Fibroblast of the aortic adventitia (primary cell): ENCODE data around the gene USP31. TPM values are rescaled to one million over a fixed set of nuclear protein-coding genes. Genes with fewer than 3 reads are reported as not detected.
A peak's percentile ranks its signal among the peaks of the same experiment; 100 is the strongest.

Source experiments
- DNase-seq: peaks from one replicate; pipeline ENCODE4 v3.0.0-alpha.2; 2010; ENCODE audit warnings: low read depth
- H3K4me3 ChIP-seq: 2 replicates; pipeline ENCODE4 v1.5.1; 2011; ENCODE audit warnings: low read depth, mild to moderate bottlenecking, control low read depth, low read length, moderate library complexity
- CTCF ChIP-seq: IDR thresholded peaks from 2 replicates; pipeline ENCODE4 v1.5.1; 2011; ENCODE audit warnings: mild to moderate bottlenecking, low read length, control low read depth, inconsistent platforms; ENCODE audit not compliant: insufficient read depth
- total RNA-seq: library from RNA; depleted of rRNA; stranded (reverse); fragments of >200 nt; gene quantifications from 2 replicates; pipeline ENCODE4 v1.2.3, GENCODE V29; 2012; ENCODE audit warnings: low replicate concordance

Gene USP31
- total RNA-seq, 1 donor: 9.0 TPM

GRCh38 chr16:23121024-23121423 lies 28.2 kb downstream of the USP31 start:
- DNase-seq: peak; percentile 49
- H3K4me3 ChIP-seq: peak overlapping the region; percentile 7
- TF ChIP-seq CTCF: no peak

- no peak overlapping the region for H3K4me3 ChIP-seq
- no peak for DNase-seq
- TF ChIP-seq CTCF: no peak
Observed at GRCh38 chr16:23120562-23120961, 28.7 kb downstream of the USP31 start.

- no peak for TF ChIP-seq CTCF
- peak; percentile 77 for DNase-seq
- H3K4me3 ChIP-seq: no peak overlapping the region
Observed at GRCh38 chr16:23119570-23119969, 29.7 kb downstream of the USP31 start.

GRCh38 chr16:23114131-23114904 lies 34.9 kb downstream of the USP31 start:
- H3K4me3 ChIP-seq: no peak overlapping the region
- TF ChIP-seq CTCF: no peak

GRCh38 chr16:23113185-23113584 lies 36.1 kb downstream of the USP31 start:
- no peak for TF ChIP-seq CTCF
- no peak for DNase-seq
- no peak overlapping the region for H3K4me3 ChIP-seq

More at GRCh38 chr16:23114131-23114904, 34.9 kb downstream of the USP31 start:
- no peak for DNase-seq

- no peak overlapping the region for H3K4me3 ChIP-seq
Observed at GRCh38 chr16:23110257-23110899, 38.9 kb downstream of the USP31 start.

More at GRCh38 chr16:23110257-23110899, 38.9 kb downstream of the USP31 start:
- DNase-seq: no peak
- TF ChIP-seq CTCF: no peak
